ENCODE measurements around the gene UNC80. TPM values are rescaled to one million over a fixed set of nuclear protein-coding genes. Genes with fewer than 3 reads are reported as not detected.

Gene UNC80
- total and polyA plus RNA-seq, 9 donors, result 0.12 to 1.1 (median 0.63) TPM

- Histone ChIP-seq H3K36me3 (no peaks in the 10 kb centered on the region), H3K4me1 (ENCODE audit: insufficient read depth) (no peaks in the 10 kb centered on the region), H3K9me3 (no peaks in the 10 kb centered on the region), H3K27me3 (no peaks in the 10 kb centered on the region), H3K27ac (no peak overlapping the region), H3K4me3 (no peak overlapping the region)
- no peak for DNase-seq
- TF ChIP-seq EP300 (IDR thresholded peaks at IDR 0.05), result no peak
- TF ChIP-seq CTCF (IDR thresholded peaks at IDR 0.05), result no peak
- no peak for TF ChIP-seq POLR2A (IDR thresholded peaks at IDR 0.05)
- intact Hi-C loops (cut with DNase I), result no loop called here
- WGBS, 3 donors, result 24 to 33% (median 30%) methylated on average over 3 of the region's 3 CpGs
These were observed 8.5 kb upstream of the UNC80 start for GRCh38 chr2:209763106-209763505.

- Histone ChIP-seq H3K4me1 (ENCODE audit: insufficient read depth) (peaks cover 2% of the 10 kb centered on the region), H3K27ac (no peak overlapping the region), H3K4me3 (no peak overlapping the region), H3K36me3 (no peaks in the 10 kb centered on the region), H3K9me3 (no peaks in the 10 kb centered on the region), H3K27me3 (no peaks in the 10 kb centered on the region)
- DNase-seq, result no peak
- WGBS, 3 donors, result 14 to 54% (median 15%) methylated on average over 1 of the region's 1 CpG
- intact Hi-C loops (cut with DNase I), result no loop called here
- TF ChIP-seq CTCF (IDR thresholded peaks at IDR 0.05) (no peak), POLR2A (IDR thresholded peaks at IDR 0.05) (no peak), EP300 (IDR thresholded peaks at IDR 0.05) (no peak)
These were observed 5.0 kb upstream of the UNC80 start for GRCh38 chr2:209766613-209767012.

- DNase-seq, result no peak
- Histone ChIP-seq H3K27ac (no peak overlapping the region), H3K27me3 (no peaks in the 10 kb centered on the region), H3K36me3 (no peaks in the 10 kb centered on the region), H3K4me3 (no peak overlapping the region), H3K9me3 (no peaks in the 10 kb centered on the region), H3K4me1 (ENCODE audit: insufficient read depth) (peaks cover 3% of the 10 kb centered on the region)
- WGBS, 3 donors, result 49 to 55% (median 54%) methylated on average over 2 of the region's 2 CpGs
- intact Hi-C loops (cut with DNase I), result no loop called here
- TF ChIP-seq POLR2A (IDR thresholded peaks at IDR 0.05) (no peak), EP300 (IDR thresholded peaks at IDR 0.05) (no peak), CTCF (IDR thresholded peaks at IDR 0.05) (no peak)
These were observed 4.3 kb upstream of the UNC80 start for GRCh38 chr2:209767316-209767715.

- no peak for DNase-seq
- H3K9me3 ChIP-seq, result no peaks in the 10 kb centered on the region
- H3K27ac ChIP-seq, result no peak overlapping the region
- TF ChIP-seq POLR2A (IDR thresholded peaks at IDR 0.05), result no peak
- TF ChIP-seq EP300 (IDR thresholded peaks at IDR 0.05), result no peak
- no peak for TF ChIP-seq CTCF (IDR thresholded peaks at IDR 0.05)
- H3K4me1 ChIP-seq (ENCODE audit: insufficient read depth), result peaks cover 3% of the 10 kb centered on the region
- H3K4me3 ChIP-seq, result no peak overlapping the region
- intact Hi-C loops (cut with DNase I), result no loop called here
- no peaks in the 10 kb centered on the region for H3K27me3 ChIP-seq
- H3K36me3 ChIP-seq, result no peaks in the 10 kb centered on the region
These were observed 3.1 kb upstream of the UNC80 start for GRCh38 chr2:209768557-209768956.

- H3K4me1 ChIP-seq (ENCODE audit: insufficient read depth), result peaks cover 3% of the 10 kb centered on the region
- H3K27ac ChIP-seq, result no peak overlapping the region
- no peak overlapping the region for H3K4me3 ChIP-seq
- 5 to 7% (median 6%) methylated on average over 8 of the region's 8 CpGs for WGBS, 3 donors
- TF ChIP-seq EP300 (IDR thresholded peaks at IDR 0.05), result no peak
- no peak for TF ChIP-seq POLR2A (IDR thresholded peaks at IDR 0.05)
- no peak for TF ChIP-seq CTCF (IDR thresholded peaks at IDR 0.05)
- H3K36me3 ChIP-seq, result no peaks in the 10 kb centered on the region
- no peaks in the 10 kb centered on the region for H3K27me3 ChIP-seq
- H3K9me3 ChIP-seq, result no peaks in the 10 kb centered on the region
- intact Hi-C loops (cut with DNase I), result no loop called here
- DNase-seq, result no peak
These were observed 656 bp downstream of the UNC80 start for GRCh38 chr2:209772290-209772685.

Data from ovary (tissue), 9 donors.